Measurements from ENCODE around the gene NPY4R. TPM values are rescaled to one million over a fixed set of nuclear protein-coding genes. Genes with fewer than 3 reads are reported as not detected.
"Not testable (repeated sequence)": the region's sequence is repeated elsewhere in the genome, so short reads cannot be mapped to it uniquely, and the experiment has no call there.

Gene NPY4R
- total RNA-seq, 1 donor from 2014 or later = not detected

DNA sequence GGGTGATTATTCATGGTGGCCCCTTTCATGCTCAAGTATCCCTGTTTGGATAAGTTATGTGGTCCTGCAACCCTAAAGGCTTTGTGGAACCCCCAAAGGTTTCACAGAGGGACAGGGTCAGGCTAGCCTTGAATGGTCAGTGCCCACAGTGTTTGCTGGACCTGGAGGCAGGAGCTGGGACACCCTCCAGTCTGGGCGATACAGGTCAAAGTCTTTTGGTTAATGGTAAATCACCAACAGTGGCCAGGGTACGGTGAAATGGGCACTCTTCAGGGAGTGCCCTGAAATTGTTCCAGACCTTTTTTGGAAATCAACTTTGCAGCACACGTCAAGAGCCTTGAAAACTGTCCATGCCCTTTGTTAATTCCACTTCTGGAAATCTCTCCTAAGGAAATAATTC lies 8.7 kb downstream of the NPY4R start:
- not testable (repeated sequence) for H3K27me3 Mint-ChIP-seq (ENCODE audit: unreplicated experiment); H3K27ac Mint-ChIP-seq (ENCODE audit: unreplicated experiment); H3K36me3 Mint-ChIP-seq (ENCODE audit: unreplicated experiment); DNase-seq; H3K4me1 Mint-ChIP-seq (ENCODE audit: low read depth, unreplicated experiment); H3K9me3 Mint-ChIP-seq (ENCODE audit: unreplicated experiment); H3K4me3 Mint-ChIP-seq (ENCODE audit: unreplicated experiment)

DNA sequence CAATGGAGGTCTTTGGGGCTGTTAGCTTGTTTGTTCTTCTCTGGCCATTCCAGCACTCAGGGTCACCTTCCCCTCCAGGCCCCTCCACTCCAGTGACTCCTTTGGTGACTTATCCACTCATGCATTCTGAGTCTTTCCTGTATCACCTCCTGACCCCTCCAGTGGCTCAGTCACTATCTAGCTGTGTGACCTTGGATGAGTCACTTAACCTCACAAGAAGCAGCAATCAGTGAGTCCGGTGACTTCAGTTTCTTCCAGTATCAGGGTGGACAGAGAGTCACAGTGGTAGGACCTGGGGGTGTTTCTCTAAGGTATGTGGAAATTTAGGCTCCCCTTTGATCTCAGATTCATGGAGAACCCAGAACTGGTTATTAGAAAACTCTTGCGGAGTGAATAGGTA lies 9.8 kb downstream of the NPY4R start:
- not testable (repeated sequence) for H3K4me1 Mint-ChIP-seq (ENCODE audit: low read depth, unreplicated experiment); H3K36me3 Mint-ChIP-seq (ENCODE audit: unreplicated experiment); H3K4me3 Mint-ChIP-seq (ENCODE audit: unreplicated experiment); H3K9me3 Mint-ChIP-seq (ENCODE audit: unreplicated experiment); H3K27ac Mint-ChIP-seq (ENCODE audit: unreplicated experiment); DNase-seq; H3K27me3 Mint-ChIP-seq (ENCODE audit: unreplicated experiment)

DNA sequence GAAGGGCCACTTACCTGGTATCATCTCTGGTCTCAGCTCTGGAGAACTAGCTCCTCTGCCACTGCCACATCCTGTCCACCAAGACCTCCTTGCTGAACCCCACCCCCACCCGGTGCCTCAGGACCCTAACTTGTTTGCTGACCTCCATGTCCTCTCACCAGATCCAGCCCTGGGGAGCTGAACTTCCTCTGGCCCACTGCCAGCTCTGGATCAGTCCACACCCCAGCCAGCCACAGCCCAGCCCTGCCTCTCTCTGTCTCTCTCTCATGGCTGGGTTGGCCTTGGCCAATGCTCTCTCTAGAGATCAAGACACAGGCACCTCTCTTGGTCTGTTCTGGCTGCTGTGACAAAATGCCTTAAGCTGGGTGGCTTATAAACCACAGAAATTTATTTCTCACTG lies 14.4 kb downstream of the NPY4R start:
- H3K27ac Mint-ChIP-seq (ENCODE audit: unreplicated experiment); H3K27me3 Mint-ChIP-seq (ENCODE audit: unreplicated experiment); H3K36me3 Mint-ChIP-seq (ENCODE audit: unreplicated experiment); H3K9me3 Mint-ChIP-seq (ENCODE audit: unreplicated experiment); H3K4me1 Mint-ChIP-seq (ENCODE audit: low read depth, unreplicated experiment); H3K4me3 Mint-ChIP-seq (ENCODE audit: unreplicated experiment); DNase-seq: not testable (repeated sequence)

DNA sequence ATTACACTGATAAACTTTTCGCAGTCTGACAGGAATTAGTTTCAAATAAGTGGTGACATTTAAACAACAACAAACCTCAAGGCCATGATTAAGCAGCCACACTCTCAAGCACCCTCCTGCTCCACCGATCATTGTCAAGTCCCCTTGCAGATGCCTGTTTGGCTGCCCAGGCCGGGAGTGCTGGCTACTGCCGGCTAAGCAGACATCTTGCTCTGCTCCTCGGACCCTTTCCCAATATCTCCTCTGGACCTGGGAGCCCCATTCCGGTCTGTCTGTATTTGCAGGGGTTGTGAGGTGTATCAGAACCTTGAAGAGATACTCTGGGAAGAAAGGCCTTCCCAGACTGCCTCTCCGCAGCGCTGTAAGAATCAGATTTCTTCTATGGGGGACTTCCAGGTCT lies 14.9 kb downstream of the NPY4R start:
- peak; percentile 23 for DNase-seq
- not testable (repeated sequence) for H3K36me3 Mint-ChIP-seq (ENCODE audit: unreplicated experiment); H3K4me3 Mint-ChIP-seq (ENCODE audit: unreplicated experiment); H3K27me3 Mint-ChIP-seq (ENCODE audit: unreplicated experiment); H3K9me3 Mint-ChIP-seq (ENCODE audit: unreplicated experiment); H3K4me1 Mint-ChIP-seq (ENCODE audit: low read depth, unreplicated experiment); H3K27ac Mint-ChIP-seq (ENCODE audit: unreplicated experiment)

DNA sequence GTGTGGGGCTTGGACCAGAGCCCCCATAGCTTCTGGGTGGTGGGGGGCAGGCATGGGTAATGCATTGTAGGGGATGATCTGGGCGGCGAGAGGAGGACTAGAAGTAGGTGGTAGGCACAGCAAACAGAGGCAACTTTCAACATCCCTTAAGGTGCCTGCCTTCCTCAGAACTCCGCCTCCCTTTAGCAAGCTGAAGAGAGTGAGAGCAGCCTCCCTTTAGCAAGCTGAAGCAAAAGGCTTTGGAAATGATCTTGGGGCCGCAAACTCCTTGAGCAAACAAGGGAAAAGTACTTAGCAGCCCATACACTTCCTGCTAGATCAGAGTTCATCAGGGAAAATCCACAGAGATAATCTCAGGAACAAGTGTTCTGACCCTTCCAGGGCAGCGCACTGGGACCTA lies 18.3 kb downstream of the NPY4R start:
- H3K9me3 Mint-ChIP-seq (ENCODE audit: unreplicated experiment); DNase-seq; H3K36me3 Mint-ChIP-seq (ENCODE audit: unreplicated experiment); H3K4me1 Mint-ChIP-seq (ENCODE audit: low read depth, unreplicated experiment); H3K27me3 Mint-ChIP-seq (ENCODE audit: unreplicated experiment); H3K4me3 Mint-ChIP-seq (ENCODE audit: unreplicated experiment); H3K27ac Mint-ChIP-seq (ENCODE audit: unreplicated experiment): not testable (repeated sequence)

DNA sequence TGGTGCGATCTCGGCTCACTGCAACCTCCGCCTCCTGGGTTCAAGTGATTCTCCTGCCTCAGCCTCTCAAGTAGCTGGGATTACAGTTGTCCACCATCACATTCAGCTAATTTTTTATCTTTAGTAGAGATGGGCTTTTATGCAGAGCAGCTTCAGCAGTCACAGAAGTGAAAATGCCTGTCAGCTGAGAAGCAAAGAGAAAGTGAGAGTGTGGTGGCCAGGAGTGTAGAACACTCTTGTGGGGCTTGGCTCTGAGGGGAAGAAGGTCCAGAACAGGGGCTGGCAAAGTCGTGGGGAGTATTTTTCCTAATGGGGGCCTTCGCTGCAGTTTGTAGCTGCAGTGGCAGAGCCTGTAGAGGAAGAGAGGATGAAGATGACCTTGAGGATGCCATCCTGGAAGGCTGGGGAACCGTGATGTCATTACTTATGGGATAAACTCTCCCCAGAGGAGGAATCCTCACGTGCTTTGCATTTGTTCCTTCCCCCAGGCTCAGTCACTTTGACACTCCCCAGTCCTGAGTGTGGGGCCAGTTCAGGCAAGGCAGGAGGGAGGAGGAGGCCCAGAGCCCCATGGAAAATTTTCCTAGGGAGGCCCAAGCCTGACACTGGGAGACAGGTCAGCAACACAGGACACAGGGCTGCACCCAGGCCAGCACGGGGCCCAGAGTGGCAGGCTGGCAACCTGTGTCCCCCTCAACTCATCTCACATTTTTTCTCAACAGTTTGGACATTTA lies 20.2 kb downstream of the NPY4R start:
- not testable (repeated sequence) for H3K36me3 Mint-ChIP-seq (ENCODE audit: unreplicated experiment); DNase-seq; H3K9me3 Mint-ChIP-seq (ENCODE audit: unreplicated experiment); H3K4me1 Mint-ChIP-seq (ENCODE audit: low read depth, unreplicated experiment); H3K27me3 Mint-ChIP-seq (ENCODE audit: unreplicated experiment); H3K27ac Mint-ChIP-seq (ENCODE audit: unreplicated experiment); H3K4me3 Mint-ChIP-seq (ENCODE audit: unreplicated experiment)

DNA sequence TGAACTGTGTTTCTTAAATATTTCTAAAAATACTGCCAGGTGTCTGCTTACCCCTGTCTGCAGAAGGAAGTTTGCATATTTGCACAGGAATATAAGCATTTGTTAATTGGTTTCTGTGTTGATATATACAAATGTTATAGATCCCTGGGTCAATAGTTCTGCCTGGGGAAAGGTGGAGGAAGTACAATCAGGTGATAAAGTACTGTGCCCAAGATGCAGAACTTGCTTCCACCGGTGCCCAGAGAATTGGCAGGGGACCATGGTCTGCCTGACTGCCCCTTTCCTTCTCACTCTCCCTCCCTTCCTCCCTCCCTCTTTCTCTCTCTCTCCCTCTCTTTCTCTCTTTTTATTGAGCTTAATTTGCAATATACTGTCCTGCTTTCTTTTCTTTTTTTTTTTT lies 22.3 kb downstream of the NPY4R start:
- H3K4me1 Mint-ChIP-seq (ENCODE audit: low read depth, unreplicated experiment); H3K9me3 Mint-ChIP-seq (ENCODE audit: unreplicated experiment); DNase-seq; H3K27me3 Mint-ChIP-seq (ENCODE audit: unreplicated experiment); H3K27ac Mint-ChIP-seq (ENCODE audit: unreplicated experiment); H3K36me3 Mint-ChIP-seq (ENCODE audit: unreplicated experiment); H3K4me3 Mint-ChIP-seq (ENCODE audit: unreplicated experiment): not testable (repeated sequence)

DNA sequence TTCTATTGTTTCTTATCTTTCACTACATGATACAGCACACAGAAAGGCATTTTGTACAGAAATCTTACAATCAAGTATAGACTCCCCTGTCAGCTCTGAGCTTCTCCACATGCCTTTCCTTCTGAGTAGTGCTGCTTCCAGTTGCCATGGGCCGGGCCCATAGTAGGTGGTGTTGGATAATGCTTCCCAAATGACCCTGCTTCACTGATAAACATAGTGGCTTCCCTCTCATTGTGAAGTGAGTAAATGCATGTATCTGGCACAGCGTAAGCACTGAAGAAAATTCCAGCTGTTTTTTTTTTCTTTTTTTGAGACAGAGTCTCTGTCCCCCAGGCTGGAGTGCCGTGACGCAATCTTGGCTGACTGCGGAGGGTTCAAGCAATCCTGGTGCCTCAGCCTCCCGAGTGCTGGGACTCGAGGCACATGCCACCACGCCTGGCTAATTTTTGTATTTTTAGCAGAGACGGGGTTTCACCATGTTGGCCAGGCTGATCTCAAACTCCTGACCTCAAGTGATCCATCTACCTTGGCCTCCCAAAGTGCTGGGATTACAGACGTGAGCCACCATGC lies 23.0 kb downstream of the NPY4R start:
- H3K27ac Mint-ChIP-seq (ENCODE audit: unreplicated experiment); H3K36me3 Mint-ChIP-seq (ENCODE audit: unreplicated experiment); H3K4me1 Mint-ChIP-seq (ENCODE audit: low read depth, unreplicated experiment); DNase-seq; H3K9me3 Mint-ChIP-seq (ENCODE audit: unreplicated experiment); H3K4me3 Mint-ChIP-seq (ENCODE audit: unreplicated experiment); H3K27me3 Mint-ChIP-seq (ENCODE audit: unreplicated experiment): not testable (repeated sequence)

DNA sequence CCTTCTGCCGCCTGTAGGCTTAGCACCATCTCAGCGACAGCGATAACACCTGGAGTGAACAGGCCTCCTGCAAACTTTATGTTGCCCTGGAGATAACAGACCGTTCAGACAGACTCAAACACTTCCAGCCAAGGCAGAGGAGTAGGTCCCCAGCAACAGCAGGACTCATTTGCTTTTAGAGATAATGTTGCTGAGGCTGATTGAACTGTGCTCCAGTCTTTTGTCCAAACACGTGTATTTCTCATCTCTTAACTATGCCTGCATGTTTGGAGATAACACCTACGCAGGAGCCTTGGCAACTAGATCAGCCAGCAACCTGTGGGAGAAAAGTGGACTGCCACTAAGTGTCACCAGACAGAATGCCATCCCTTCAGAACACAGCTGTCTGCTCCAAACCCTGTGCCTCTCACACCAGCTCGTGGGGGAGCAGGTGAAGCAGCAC lies 23.9 kb downstream of the NPY4R start:
- not testable (repeated sequence) for H3K27ac Mint-ChIP-seq (ENCODE audit: unreplicated experiment); H3K27me3 Mint-ChIP-seq (ENCODE audit: unreplicated experiment); H3K36me3 Mint-ChIP-seq (ENCODE audit: unreplicated experiment); H3K4me3 Mint-ChIP-seq (ENCODE audit: unreplicated experiment); H3K4me1 Mint-ChIP-seq (ENCODE audit: low read depth, unreplicated experiment); H3K9me3 Mint-ChIP-seq (ENCODE audit: unreplicated experiment); DNase-seq

DNA sequence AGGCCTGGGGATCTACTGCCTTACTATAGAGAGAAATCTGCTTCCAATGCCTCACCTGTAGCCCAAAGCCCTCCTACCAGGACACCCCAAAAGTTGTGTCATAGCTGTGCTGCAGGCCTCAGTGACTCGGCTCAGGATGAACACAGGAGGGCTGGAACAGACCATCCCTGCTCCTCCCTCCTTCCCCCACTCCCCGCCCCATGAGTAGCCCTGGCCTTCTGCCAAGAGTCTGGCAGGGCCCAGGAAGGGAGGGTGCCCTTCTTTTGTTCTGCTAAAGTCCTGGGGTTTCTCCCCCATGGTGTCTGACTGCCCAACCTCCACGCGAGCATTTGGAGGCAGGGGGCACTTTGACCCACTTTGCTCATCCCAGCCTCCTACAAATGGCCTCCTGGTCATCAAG lies 24.8 kb downstream of the NPY4R start:
- H3K4me1 Mint-ChIP-seq (ENCODE audit: low read depth, unreplicated experiment); H3K9me3 Mint-ChIP-seq (ENCODE audit: unreplicated experiment); H3K27me3 Mint-ChIP-seq (ENCODE audit: unreplicated experiment); H3K27ac Mint-ChIP-seq (ENCODE audit: unreplicated experiment); H3K36me3 Mint-ChIP-seq (ENCODE audit: unreplicated experiment); DNase-seq; H3K4me3 Mint-ChIP-seq (ENCODE audit: unreplicated experiment): not testable (repeated sequence)

DNA sequence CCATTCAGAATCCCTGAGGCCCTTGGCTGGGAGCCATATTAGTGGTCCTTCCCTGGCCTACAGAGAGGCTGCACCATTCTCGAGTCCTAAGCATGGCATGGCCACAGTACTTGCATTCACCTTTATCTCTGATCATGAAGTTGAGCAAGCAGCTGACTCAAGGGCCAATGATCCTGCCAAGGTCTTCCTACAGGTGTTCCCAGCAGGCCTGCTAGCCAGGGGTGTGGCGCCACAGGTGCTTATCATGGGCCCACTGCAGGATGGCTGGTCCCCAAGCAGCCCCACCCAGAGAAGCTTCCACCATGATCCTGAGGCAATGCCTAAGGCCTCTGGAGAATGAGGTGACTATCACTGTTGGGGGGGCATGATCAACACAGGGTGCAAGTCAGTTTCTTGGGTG lies 42.2 kb downstream of the NPY4R start:
- not testable (repeated sequence) for H3K9me3 Mint-ChIP-seq (ENCODE audit: unreplicated experiment); H3K4me1 Mint-ChIP-seq (ENCODE audit: low read depth, unreplicated experiment); H3K27ac Mint-ChIP-seq (ENCODE audit: unreplicated experiment); H3K36me3 Mint-ChIP-seq (ENCODE audit: unreplicated experiment); H3K4me3 Mint-ChIP-seq (ENCODE audit: unreplicated experiment); H3K27me3 Mint-ChIP-seq (ENCODE audit: unreplicated experiment); DNase-seq

DNA sequence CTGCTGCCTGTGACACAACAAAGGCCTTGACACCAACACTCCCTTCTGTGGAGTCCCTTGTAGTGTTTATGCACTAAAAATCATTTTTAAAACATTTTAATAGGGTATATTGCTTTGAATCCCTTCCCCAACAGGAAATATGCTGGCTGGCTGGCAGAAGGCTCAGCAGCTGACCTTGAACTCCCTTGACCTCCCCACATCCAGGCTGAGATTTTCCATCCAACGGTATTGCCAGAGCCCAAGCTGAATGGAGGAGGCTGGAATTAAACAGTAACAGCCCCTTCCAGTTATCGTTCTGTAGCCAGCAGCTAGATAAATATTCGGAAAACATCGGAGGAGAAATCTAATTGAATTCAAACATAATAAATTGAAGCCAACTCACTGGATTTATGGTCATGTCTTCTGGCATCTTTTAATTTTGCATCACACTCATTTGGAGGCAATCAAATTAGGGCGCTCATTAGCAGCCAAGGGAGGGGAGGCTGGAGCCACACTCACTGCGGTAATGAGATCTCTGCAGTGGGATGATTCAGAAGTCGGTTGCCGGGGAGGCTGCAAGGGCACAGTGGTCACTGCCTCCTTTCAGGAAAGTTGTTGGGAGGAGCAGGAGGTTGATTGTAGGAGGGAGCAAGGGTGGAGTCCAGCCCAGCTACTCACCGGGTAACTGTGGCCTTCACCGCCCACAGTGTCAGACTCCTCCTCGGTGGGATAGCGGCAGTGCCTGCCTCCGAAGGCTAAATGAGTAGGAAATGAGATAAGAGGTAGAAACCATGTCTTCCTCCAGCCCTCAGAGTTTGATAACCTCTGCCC lies 46.0 kb downstream of the NPY4R start:
- H3K27me3 Mint-ChIP-seq (ENCODE audit: unreplicated experiment); DNase-seq; H3K36me3 Mint-ChIP-seq (ENCODE audit: unreplicated experiment); H3K4me3 Mint-ChIP-seq (ENCODE audit: unreplicated experiment); H3K27ac Mint-ChIP-seq (ENCODE audit: unreplicated experiment); H3K4me1 Mint-ChIP-seq (ENCODE audit: low read depth, unreplicated experiment); H3K9me3 Mint-ChIP-seq (ENCODE audit: unreplicated experiment): not testable (repeated sequence)

Data from glutamatergic neuron (in vitro differentiated cells).